ENCODE data around the gene ERGIC3. TPM values are rescaled to one million over a fixed set of nuclear protein-coding genes. Genes with fewer than 3 reads are reported as not detected.
"Not testable (repeated sequence)": the region's sequence is repeated elsewhere in the genome, so short reads cannot be mapped to it uniquely, and the experiment has no call there.

The ERGIC3 gene
- total RNA-seq, 1 donor from 2014 or later: 156 TPM

DNA sequence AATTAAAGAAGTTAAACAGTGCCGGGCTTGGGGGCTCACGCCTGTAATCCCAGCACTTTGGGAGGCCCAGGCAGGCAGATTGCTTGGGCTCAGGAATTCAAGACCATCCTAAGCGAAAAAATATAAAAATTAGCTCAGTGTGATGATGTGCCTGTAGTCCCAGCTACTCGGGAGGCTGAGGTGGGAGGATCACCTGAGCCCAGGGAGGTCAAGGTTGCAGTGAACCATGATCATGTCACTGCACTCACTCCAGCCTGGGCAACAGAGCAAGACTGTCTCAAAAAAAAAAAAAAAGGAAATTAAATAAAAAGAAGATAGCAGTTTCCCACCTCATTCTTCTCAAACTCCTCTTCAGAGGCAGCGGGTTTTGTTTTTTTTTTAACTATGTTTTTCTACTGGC is 24.1 kb upstream of the ERGIC3 start:
- intact Hi-C loops (cut with micrococcal nuclease): not testable (repeated sequence)

- intact Hi-C loops (cut with micrococcal nuclease): no loop called here
These were observed 22.9 kb upstream of the ERGIC3 start for GRCh38 chr20:35518955-35519354.

- intact Hi-C loops (cut with micrococcal nuclease): no loop called here
These were observed 18.5 kb upstream of the ERGIC3 start for GRCh38 chr20:35523298-35523888.

DNA sequence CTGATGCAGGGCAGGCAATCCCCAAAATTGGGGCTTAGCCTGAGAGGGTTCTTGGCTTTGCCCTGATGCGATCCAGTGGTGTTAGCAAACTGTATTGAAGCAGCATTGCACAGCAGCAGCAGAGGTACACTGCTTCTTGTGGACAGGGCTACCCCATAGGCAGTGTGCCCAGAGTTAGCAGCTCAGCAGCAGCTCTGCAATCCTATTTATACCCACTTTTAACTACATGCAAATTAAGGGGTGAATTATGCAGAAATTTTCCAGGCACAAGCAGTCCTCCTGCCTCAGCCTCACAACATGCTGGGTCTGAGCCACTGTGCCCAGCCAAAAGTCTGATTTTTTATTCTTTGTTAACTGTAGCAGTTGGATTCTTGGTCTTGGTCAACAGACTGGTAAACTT is 16.2 kb upstream of the ERGIC3 start:
- intact Hi-C loops (cut with micrococcal nuclease): no loop called here

DNA sequence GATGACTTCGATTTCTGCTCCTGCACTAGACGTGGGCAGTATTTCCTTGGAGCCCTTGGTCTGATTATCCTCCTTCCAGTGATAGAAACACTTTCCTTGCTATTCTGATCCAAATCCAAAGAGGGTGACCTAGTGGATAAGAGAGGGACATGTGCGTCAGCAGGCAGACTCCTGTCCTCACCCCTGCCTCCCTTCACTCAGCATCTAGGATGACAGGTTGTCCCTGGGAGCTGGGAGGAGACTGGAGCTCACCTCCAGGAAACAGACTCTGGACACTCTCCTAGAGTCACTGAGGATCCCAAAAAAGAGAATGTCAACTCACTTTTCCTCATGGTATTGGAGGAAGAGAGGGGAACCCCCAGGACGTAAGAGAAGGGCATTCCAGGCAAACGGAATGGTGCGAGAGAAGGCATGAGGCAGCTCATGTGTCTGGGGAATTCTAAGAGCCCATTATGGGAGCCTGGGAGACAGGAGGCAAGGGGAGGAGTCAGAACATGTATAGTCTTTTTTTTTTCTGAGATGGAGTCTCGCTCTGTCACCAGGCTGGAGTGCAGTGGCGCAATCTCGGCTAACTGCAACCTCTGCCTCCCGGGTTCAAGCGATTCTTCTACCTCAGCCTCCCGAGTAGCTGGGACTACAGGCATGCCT is 14.6 kb upstream of the ERGIC3 start:
- intact Hi-C loops (cut with micrococcal nuclease): no loop called here

- intact Hi-C loops (cut with micrococcal nuclease): no loop called here
These were observed 12.3 kb upstream of the ERGIC3 start, which contains the start of gene C20orf173 for GRCh38 chr20:35529552-35529951. Gene C20orf173 (minus strand): TSS chr20:35529652. CDS start chr20:35529373, 279 bp downstream.

DNA sequence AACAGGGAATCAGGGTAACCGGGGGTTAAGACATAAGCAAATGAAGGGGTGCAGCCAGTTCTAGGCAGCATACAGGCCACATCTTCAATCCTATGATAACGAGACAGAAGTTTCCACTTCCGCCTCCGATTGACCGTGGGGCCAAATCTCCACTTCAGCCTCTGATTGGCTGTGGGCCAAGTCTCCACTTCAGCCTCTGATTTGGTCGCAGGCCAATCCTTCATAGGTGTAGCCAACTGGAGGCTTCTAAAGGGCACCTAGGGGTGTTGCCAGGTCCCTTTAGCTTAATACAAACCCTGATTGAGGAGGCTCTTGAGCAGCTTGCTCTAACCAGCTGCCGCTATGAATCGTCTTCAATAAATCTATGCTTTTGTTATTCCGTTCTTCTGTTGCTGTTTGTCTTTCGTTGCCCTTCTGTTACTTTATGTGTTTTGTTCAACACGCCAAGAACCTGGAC is 2.1 kb upstream of the ERGIC3 start:
- intact Hi-C loops (cut with micrococcal nuclease): loop anchor here (5.0 kb wide), 2 partner anchors 233 to 1547 kb away; partner anchors contain the start of genes PHF20 and RALY

GRCh38 chr20:35541118-35541782 is 628 bp upstream of the ERGIC3 start:
- intact Hi-C loops (cut with micrococcal nuclease): loop anchor here (1.0 to 5.0 kb wide), 4 partner anchors 51 to 1549 kb away; partner anchors contain the start of genes PHF20 and RALY

GRCh38 chr20:35542990-35543389 is 1.1 kb downstream of the ERGIC3 start:
- intact Hi-C loops (cut with micrococcal nuclease): loop anchor here (1.0 to 5.0 kb wide), 3 partner anchors 73 to 1551 kb away; partner anchors contain the start of genes PHF20 and RALY

- intact Hi-C loops (cut with micrococcal nuclease): loop anchor here (5.0 kb wide), 2 partner anchors 228 to 1552 kb away; partner anchors contain the start of genes PHF20 and RALY
These were observed 2.6 kb downstream of the ERGIC3 start for GRCh38 chr20:35544436-35544835.

DNA sequence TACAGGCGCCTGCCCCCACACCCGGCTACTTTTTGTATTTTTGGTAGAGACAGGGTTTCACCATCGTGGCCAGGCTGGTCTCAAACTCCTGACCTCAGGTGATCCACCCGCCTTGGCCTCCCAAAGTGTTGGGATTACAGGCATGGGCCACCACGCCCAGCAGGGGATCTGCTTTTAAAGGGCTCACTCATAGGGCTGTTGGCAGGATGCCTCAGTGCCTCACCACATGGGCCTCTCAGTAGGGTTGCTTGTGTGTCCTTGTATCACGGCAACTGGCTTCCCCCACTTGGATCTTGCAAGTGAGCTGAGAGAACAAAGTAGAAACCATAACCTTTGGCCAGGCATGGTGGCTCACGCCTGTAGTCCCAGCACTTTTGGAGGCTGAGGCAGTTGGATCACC is 3.1 kb downstream of the ERGIC3 start:
- intact Hi-C loops (cut with micrococcal nuclease): loop anchor here (5.0 kb wide), 2 partner anchors 227 to 1553 kb away; partner anchors contain the start of genes PHF20 and RALY

- intact Hi-C loops (cut with micrococcal nuclease): no loop called here
These were observed 4.2 kb downstream of the ERGIC3 start for GRCh38 chr20:35546127-35546526.

DNA sequence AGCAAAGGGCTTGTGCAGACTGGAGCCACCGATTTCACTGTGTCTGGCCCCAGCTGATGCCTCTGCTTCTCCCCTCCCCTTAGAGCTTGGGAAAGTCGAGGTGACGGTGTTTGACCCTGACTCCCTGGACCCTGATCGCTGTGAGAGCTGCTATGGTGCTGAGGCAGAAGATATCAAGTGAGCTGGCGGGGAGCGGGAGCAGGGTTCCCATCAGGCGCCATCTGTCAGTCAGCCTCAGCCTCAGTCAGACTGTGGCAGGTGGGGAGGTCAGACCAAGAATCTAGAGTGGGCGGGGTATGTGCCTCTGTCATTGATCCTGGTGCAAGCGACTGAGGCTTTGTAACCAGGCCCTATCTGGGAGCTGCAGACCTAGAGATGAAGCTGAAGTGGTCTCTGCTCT is 5.5 kb downstream of the ERGIC3 start:
- intact Hi-C loops (cut with micrococcal nuclease): no loop called here

- intact Hi-C loops (cut with micrococcal nuclease): no loop called here
These were observed 9.6 kb downstream of the ERGIC3 start for GRCh38 chr20:35551503-35551902.

- intact Hi-C loops (cut with micrococcal nuclease): no loop called here
These were observed 11.0 kb downstream of the ERGIC3 start for GRCh38 chr20:35552914-35553313.

- intact Hi-C loops (cut with micrococcal nuclease): not testable (repeated sequence)
These were observed 13.6 kb downstream of the ERGIC3 start for GRCh38 chr20:35555461-35555860.

DNA sequence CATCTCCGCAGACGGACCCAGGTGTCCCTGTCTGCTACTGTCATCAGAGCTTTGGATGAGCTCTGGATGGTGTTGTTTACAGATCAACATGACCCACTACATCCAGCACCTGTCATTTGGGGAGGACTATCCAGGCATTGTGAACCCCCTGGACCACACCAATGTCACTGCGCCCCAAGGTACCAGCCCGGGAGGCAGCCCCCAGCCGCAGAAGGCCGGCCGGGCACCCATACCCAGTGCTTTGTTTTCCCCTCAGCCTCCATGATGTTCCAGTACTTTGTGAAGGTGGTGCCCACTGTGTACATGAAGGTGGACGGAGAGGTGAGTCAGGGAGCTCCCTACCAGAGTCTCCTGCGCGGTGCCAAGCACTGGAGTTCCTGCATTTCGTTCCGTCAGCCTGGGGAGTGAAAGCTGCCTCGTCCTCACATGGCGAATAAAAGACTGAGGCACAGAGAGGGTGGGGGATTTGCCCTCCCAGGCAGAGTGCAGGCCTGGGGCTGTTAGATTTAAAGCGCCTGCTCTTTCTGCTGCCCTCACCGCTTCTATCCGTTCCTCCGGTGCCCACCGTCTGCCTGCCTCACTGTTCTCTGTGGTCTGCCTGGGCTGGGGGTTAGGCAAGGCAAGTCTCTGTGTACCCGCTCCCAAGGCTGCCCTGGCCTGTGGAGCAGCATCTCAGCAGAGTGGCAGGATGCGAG is 14.2 kb downstream of the ERGIC3 start:
- intact Hi-C loops (cut with micrococcal nuclease): no loop called here

- intact Hi-C loops (cut with micrococcal nuclease): no loop called here
These were observed 15.0 kb downstream of the ERGIC3 start for GRCh38 chr20:35556871-35557270.

- intact Hi-C loops (cut with micrococcal nuclease): no loop called here
These were observed 16.6 kb downstream of the ERGIC3 start for GRCh38 chr20:35558451-35558850.

GRCh38 chr20:35559042-35559693 is 17.3 kb downstream of the ERGIC3 start:
- intact Hi-C loops (cut with micrococcal nuclease): no loop called here

DNA sequence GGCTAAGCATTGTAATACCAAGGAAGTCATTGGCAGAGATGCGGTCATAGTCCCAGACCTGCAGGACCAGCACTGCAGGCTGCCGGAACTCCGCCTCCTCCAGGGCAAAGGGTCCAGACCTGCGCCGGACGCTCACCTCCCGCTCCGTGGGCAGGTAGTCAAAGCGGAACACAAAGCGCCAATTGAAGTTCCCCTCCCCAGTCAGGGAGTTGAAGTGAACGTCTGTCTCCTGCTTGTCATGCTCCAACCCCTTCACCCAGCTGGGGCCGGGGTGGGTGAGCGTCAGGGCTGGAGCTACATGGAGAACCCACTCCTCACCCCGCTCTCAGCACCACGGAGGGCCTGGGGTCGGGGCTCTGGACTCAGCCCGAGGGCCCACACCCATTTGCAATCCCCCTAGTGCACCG is 18.2 kb downstream of the ERGIC3 start:
- intact Hi-C loops (cut with micrococcal nuclease): no loop called here

All from T-helper 2 cell treated with Interferon-gamma antibody and Interleukin-4, amounts not matched to agents 100 ng/mL and 5 ng/mL, for 36 hours (primary cell).